Activated T-helper 1 cell treated with Interleukin-2 at 50 U/mL for 16 hours (primary cell): ENCODE results near the gene PARP16.

Experiments
- DNase-seq: peaks from one replicate; pipeline ENCODE4 v3.0.0-alpha.2; 2020; ENCODE audit warnings: low read depth

PARP16 gene, protein sequence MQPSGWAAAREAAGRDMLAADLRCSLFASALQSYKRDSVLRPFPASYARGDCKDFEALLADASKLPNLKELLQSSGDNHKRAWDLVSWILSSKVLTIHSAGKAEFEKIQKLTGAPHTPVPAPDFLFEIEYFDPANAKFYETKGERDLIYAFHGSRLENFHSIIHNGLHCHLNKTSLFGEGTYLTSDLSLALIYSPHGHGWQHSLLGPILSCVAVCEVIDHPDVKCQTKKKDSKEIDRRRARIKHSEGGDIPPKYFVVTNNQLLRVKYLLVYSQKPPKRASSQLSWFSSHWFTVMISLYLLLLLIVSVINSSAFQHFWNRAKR

DNA sequence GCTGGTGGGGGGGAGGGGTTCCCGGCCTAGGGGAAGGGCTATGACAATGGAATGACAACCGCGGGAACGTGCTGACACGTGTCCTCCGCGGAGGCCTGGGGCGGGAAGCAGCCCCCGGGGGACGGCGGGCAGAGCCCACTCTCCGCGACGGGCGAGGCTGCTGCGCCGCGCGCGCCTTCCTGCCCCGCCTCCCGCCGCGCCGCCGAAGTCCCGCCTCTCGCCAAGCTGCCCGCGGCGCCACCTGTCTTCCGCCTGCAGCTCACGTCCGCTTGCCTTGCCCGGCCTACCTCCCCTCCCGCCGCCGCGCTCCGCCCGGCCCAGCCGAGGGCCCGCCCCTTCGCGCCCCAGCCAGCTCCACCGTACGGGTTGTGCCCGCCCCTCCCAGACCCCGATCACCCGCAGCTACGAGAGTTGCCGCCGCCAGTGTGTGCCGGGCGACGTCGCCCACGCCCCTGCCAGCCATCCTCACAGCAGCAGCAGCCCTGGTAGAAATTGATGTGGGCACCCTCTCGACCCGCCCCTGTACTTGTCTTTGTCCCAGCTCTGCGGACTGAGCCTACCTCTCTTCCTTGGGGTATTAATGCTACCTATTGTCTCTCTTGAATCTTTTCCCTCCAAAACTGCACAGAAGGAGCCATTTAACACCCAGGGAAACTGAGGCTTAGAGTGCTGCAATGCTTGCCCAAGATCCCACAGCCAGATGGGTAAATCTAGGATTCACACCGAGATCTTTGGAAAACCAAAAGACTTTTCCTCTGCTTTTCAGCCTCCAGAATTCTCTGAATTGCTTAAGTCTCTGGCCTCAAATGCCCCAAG is at the start of gene PARP16:
Gene PARP16, minus strand, starts transcription at position 180 of the 816 bp plus-strand sequence. CDS start 457 bp downstream, outside the sequence.
- peak; percentile 91 for DNase-seq

DNA sequence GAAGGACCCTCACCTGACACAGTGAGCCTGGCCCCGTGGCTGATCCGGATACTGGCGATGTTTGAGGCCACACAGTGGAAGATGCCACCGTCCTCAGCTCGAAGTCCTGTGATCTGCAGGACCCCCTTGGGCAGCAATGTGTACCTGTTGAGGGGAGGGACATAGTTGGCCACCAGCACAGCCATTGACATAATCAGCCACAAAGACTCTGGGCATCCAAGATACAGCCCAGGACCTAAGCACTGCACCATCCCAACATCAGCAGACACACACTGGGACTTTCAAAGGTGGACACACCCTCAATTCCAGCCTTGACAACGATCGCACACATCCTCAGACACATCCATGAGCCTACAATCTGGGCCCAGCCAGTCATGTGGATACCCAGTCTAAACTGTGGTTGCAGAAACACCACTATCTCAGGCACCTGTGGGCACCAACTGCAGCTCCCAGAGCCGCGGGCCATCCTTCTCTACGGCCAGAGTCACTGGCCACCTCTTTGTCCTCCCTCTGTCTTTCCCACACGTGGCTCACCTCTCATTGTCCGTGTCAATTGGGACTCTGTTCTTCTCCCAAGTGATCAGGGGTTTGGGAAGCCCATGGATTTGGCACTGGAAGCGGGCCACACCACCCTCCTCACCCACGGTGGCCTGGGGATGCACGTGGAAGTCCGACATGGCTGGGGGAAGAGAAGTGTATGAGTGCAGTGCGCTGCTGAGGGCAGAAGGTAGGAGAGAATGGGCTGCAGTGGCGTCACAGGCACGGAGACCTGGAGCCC is 48.8 kb upstream of the PARP16 start:
- DNase-seq: no peak

DNA sequence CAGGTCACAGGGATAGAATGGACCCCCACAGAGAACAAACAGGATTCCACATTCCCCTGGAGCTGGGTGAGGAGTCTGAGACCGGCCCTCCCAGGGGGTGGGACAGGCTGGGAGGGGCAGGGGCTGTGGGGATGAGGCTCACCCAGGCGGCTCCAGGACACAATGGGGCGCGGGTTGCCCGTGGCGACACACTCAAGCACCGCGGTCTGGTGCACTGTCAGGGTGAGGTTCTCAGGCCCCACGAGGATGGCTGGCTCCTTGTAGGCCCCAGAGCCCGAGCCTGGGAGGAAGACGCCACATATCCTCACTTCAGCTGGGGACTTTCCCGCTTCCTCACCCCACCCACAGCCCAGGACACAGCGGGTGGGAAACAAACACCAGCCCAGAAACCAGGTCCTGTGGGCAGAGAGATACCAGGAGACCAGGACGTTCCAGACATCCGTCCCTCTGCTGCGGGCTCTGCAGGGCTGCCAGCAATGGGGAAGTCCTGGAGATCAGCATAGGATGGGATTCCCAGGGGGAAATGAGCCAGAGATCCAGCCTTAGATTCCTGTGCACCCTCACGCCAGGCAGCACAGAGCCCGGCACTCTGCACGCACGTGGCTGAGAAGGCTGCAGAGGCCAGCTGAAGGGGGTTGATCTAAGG is 48.0 kb upstream of the PARP16 start:
- DNase-seq: no peak

DNA sequence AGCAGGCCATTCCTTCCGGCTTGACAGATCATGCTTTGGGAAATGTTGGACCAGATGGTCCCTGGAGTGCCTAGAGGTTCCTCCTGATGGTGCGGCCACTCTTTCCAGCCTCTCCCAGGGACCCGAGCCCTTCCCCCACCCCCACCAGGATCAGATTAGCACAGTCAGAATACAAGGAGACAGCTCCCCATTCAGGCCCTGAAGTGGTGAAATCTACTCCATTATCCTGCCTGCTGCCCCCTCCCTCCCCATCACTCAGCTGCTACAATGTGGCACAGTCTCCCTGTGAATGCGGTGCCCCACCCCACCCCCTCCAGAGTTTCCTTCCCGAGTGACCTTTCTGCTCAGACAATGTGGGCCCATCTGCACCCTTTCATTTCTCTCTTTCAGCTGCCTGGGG is 47.2 kb upstream of the PARP16 start:
- no peak for DNase-seq

DNA sequence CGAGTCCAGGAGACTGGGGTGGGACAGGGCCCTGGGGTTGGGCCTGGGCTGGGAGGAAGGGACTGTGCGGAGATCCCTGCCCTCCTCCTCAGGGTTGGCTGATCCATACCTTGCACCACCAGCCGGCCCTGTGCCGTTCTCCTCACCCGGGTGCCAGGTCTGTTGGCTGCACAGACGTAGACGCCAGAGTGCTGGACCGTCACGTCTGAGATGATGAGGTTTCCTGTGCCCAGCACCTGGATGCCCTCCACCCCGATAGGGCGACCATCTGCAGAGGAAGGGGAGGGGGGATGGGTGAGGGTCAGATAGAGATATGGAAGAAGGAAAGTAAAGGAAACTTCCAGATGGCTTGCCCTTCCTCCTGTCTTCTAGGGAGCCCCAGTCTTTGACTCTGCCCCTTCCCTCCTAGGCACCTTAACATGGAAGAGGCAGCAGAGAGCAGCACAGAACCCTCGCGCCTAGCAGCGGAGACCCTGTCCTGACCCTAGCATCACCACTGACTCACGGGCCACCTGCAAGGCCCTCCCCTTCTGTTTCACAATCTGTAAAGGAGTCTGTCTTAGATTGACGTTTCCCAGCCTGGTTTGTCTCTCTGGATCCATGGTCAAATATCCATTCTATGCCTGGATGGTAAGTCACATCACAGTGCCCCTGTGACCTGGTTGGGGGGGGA is 46.6 kb upstream of the PARP16 start:
- DNase-seq: no peak

DNA sequence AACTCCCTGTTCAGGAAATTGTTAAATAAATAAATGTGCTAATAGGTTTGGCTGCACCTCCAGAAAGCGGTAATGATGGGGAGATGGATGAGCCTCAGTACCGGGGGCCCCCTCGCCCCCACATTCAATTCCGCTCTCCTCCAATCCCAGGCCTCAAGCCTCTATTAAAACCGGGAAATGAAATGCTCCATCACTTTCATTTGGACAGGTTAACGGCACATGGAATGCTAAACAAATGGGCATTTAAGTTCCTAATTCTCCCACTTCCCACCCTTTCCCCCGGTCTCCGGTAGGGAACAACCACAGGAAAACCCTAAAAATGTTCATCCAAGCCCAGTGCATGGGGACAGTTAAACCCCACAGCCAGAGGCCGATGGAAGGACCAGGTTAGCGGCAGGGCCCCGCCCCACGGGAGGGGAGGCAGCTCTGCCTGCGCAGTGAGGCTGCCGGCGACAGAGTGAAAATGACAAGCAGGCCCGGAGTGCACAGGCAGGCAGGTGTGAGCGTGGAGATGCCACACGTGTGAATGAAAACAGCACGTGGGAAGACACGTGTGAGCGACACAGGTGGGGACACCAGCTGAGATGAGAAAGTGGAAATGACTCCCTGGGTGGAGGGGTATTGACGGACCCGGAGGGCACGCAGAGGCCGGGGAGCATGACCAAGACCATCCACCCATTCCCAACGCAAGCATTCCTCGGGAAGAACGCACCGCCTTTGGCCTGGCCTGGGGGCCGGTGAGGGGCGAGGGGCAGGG is 45.9 kb upstream of the PARP16 start:
- no peak for DNase-seq

DNA sequence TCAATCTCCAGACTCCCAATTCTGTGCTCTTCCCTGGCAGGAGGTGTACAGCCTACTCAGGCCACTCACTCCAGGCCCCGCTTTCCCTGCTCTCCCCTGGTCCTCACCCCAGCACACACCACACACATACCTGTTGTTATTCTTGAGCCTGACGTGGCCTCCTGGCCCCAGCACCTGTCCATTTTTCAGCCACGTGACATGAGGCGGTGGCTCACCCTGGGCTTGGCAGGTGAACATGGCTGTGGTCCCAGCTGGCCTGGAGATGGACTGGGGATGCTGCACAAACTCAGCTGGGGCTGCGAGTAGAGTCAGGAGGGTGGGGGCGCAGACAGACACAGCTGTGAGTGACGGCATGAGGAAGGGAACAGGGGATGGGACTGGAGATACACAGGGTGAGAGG is 45.1 kb upstream of the PARP16 start:
- no peak for DNase-seq

DNA sequence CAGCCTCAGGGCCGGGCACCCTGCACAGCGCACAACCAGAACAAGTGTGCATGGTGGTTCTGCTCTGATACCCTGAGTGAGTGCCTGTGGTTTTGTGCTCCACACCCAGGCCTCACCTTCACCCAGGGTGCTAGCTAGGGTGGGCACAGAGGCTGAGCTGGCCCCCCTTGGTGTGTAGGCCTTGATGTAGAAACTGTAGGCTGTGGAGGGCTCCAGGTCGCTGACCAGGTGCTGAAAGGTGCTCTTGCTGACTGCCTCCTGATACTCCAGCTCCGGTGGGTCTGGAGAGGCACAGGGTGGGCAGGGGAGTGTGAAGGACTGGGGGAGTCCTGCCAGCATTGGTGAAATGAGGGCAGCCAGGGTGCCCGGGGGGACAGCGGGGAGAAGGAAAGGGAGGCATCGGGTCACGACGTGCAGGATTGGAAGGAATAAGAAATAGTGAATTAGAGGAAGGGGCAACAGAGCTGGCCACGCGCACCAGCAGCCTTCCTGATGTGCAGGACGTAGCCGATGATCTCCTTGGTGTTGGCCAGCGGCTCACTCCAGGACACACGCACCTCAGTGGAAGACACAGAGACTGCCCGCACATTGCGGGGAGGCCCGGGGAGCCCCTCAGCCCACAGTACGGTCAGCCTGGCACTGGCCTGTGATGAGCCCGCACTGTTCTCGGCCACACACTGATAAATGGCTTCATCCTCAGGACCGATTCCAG is 44.4 kb upstream of the PARP16 start:
- DNase-seq: no peak

DNA sequence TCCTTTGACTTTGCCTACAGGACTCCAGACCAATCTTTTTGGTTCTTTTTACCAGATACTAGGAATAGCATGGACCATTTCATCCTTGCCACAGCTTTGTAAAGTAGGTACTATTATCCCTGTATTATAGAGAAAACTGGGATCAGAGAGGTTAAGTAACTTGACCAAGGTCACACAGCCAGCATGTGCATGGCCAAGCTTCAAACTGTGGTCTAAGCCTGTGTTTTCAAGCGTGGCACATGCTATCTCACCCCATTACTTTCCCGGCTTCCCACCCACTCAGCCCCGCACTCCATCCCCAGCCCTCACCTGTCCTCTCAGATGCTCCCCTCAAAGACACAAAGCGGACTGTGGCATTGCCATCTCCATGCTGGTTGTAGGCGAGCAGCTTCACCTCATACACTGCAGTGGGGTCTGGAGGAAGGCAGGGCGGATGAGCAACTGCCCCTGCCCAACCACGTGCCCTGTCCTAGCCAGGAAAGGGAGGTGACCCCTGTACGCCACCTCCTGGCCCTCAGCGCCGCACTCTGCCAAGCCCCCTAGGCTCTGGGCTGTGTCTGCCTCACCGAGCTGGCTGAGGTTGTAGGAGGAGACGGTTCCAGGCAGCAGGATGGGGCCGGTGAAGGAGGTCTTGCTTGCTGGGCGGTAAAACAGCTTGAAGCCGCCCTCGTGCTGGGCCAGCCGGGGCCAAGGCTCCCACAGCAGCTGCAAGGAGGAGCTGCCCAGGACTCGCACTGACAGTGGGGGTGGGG is 43.5 kb upstream of the PARP16 start:
- no peak for DNase-seq

DNA sequence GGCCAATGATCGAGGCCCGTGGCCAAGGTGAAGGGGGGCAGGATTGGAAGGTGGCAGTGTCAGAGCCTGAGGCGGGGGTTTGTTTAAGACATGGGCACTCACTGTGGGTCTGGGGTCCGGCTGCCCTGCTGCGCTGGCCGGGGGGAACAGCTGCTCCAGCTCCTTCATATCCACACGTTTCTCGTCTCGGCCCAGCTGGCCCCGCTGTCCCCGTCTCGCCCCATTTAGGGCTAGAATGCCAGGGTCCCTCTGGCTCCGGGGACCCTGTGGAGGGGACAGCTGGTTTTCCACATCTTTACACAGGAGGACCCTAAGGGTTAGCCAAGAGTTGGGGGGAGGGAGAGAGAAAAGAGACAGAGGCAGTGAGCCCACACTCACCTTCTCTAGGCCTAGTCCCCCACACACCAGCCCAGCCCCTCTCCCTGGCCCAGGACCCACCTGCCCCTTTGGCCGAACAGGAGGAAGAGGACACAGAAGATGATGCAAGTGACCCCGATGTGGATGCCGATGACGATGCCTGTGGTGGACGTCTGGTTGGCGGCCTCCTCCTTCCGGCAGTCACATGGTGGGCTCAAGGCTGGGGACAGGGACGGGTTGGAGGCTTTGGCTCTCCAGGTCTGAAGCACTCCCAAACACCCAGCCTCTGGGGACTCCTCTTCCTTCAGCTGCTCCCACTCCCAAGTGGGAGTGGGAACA is 42.8 kb upstream of the PARP16 start:
- no peak for DNase-seq

DNA sequence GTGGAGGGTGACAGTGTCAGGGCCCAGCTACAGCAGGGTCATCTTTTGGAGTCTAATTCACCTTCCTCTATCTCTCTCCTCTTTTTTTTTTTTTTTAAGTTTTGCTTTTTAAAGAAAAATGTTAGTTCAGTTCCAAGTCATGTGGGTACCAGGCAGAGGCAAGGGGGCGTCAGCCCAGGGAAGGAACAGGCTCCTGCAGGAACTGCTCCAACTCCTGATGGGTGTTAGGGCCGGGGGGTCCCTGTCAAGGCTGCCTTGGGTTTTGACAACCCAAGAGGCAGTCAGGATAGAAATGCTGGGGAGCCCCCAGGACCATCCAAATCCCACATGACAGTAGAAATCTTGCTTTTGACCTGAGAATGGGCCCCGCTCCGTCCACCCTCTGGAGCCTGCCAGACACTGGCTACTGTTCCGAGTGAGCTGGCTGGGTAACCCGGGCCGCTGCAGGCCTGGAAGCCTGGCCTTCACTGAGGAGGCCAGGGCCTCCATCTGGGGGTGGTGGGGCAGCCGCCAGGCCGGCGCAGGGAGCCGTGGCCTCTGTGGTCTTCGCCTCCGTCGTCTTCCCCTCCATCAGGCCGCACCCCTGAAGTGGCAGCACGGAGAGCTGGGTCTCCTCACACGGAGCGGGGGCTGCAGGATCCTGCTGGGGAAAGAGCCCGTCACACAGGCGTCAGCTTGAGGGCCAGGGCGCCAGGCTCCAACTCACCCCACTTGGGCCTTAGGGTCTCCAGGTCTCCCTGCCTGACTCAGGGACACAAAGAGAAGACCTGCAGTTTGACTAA is 42.0 kb upstream of the PARP16 start:
- DNase-seq: no peak

DNA sequence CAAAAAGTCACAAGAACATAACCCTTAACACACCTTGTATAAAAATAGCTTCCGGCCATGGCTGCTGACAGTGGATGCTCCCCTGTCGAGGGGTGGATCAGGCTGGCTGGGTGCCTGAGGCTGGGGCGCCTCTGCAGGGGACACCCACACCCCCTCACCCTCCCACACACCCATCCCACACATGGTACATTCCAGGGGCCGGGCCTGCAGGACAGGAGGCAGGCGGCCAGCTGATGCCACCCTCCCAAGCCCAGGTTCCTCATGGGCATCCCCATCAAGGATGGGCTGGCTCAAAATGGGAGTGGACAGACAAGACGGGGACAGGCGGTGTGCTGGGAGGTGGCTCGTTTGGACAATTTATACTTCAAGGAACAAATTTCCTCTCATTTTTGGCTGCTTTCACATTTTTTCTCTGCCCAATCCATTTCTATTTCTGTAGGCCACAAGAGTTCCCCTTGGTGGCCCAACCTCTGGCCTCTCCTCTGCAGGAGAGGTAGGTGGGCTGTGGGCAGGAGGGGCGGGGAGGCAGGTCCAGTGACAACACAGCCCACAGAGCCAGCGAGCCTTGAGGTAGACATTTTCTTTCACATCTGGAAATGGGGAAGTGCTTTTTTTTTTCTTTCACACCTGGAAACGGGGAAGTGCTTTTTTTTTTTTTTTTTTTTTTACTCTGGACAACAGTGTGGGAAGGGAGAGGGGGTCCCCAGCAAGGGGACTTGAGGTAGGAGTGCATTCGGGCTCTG is 41.1 kb upstream of the PARP16 start:
- DNase-seq: no peak

DNA sequence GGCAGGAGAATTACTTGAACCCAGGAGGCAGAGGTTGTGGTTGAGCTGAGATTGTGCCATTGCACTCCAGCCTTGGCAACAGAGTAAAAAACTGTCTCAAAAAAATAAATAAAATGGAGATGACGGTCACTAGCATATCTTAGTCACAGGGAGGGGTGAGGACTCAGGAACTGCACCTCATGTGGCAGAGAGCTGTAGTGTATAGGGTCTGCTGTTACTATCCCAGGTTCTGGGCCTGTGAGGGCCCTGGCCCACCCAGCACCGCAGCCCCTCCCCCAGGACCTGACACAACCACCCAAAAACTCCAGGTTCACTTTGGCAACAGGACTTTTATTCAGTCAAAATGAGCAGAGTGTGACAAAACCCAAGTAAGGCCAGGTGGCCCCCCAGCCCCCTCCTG is 40.1 kb upstream of the PARP16 start:
- no peak for DNase-seq

DNA sequence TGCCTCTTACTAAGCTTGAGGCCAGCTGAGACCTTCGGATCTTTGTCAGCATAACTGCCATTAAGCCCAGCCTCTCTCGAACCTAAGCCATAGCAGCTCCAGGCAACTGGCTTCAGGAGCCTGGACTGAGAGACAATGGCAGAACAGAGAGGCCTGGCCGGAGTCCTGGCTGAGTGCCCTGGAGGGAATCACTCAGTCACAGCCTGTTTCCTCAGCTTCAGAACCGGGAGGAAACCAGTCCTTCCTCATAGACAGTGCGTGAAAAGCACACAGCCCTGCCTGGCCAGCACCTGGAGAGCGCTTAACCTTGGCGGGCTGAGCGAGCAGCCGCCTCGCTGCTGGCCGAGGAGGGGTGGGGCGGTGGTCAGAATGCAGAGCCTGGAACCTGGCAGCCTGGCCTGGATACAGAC is 39.4 kb upstream of the PARP16 start:
- no peak for DNase-seq

DNA sequence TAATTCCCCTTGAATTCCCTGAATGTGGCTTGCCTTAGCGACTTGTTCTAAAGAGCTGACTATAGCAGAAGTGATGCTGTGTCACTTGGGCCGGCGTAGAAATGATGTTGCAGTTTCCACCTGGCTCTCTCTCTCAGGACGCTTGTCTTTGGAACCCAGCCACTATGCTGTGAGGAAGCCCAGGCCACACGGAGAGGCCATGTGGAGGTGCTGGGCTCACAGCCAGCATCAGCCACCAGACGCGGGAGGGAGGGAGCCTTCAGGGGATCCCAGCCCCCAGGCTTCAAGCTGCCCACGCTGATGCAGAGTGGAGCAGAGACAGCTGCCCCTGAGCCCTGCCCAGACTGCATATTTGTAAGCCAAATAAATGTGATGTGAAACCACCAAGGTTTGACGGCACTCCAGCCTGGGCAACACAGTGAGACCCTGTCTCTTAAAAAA is 36.4 kb upstream of the PARP16 start:
- DNase-seq: no peak

DNA sequence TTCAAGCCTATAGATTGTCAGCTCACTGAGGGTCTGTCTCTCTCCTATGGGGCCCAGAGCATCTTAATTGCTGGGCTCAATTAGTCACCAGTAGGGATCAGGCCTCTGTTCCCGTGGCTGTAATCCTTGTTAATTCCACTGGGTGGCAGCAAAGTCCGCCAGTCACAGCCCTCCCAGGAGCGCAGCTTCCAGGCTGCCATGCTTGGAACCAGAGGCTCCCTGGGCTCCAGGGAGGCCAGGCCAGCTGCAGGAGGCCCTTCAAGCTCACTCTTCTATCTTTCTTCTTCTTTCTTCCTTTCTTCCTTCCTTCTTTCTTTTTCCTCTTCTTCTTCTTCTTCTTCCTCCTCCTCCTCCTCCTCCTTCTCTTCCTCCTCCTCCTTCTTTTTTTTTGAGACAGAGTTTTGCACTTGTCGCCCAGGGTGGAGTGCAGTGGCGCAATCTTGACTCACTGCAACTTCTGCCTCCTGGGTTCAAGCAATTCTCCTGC is 32.2 kb upstream of the PARP16 start:
- peak; percentile 56 for DNase-seq

DNA sequence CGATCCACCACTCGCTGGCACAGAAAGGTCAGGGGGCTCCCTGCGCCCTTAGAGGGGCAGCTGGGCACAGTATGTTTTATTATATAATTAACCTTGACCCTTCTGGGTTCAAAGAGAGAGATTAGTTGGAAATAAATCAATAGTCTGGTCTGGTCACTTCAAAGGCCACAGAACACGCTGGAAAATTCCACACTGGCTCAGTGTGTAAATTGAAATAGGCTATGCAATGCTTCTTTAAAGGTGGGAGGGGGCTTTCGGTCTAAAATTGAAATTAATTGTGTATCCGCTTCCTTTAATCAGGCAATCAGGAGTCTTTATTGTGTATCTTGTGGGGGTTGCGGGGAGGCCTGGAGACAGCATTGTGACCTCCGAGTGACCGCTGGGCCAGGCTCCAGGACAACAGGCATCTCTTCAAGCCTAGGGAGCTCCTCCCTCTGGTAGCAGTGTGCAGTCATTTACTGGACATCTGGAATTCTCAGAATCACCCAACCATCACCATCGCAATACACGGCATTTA is 25.8 kb upstream of the PARP16 start:
- DNase-seq: no peak
